HL-60 (cell line): Measurements from ENCODE around the gene SLC23A2.

Experiments used
- CTCF ChIP-seq: IDR thresholded peaks from one replicate; pipeline ENCODE4 v1.5.1; 2011; ENCODE audit warnings: low read length, control low read depth, inconsistent platforms; ENCODE audit not compliant: insufficient read depth
- POLR2AphosphoS5 ChIP-seq: IDR thresholded peaks from 2 replicates; pipeline ENCODE4 v1.6.1; 2012; ENCODE audit warnings: low read depth
- SPI1 ChIP-seq: IDR thresholded peaks from 2 replicates; pipeline ENCODE4 v1.6.1; 2012; ENCODE audit warnings: low read depth, mild to moderate bottlenecking, borderline replicate concordance

- TF ChIP-seq SPI1 (no peak), CTCF (no peak), POLR2AphosphoS5 (no peak)
These were observed 143.3 kb downstream of the SLC23A2 start for GRCh38 chr20:4858000-4858399.
